GM12878 (cell line): Measurements from ENCODE around the gene FOXP1.

Experiments used
- EP300 ChIP-seq, 2 experiments: fragments of 150-350 bp in 1 of 2; IDR thresholded peaks; 2 replicates each; pipeline ENCODE4 v1.6.1; 2011 to 2012; ENCODE audit warnings: low read depth in 2 of 2, low read length in 2 of 2, borderline replicate concordance in 1 of 2, improper control_type of control experiment in 1 of 2, inconsistent platforms in 1 of 2; ENCODE audit not compliant: control insufficient read depth in 1 of 2
- TCF3 ChIP-seq: IDR thresholded peaks from 2 replicates; pipeline ENCODE4 v1.6.1; 2012; ENCODE audit warnings: low read depth, mild to moderate bottlenecking, low read length, borderline replicate concordance; ENCODE audit not compliant: insufficient read depth
- TF ChIP-seq, protein P1 (sequence below), 3 experiments: IDR thresholded peaks in 2 of 3; conservative IDR thresholded peaks in 1 of 3; 2 replicates each; pipeline ENCODE4 v1.5.1; 2011; ENCODE audit warnings: low read depth in 3 of 3, low read length in 3 of 3, mild to moderate bottlenecking in 3 of 3, control low read depth in 2 of 3, moderate library complexity in 2 of 3, inconsistent platforms in 1 of 3, mixed read lengths in 1 of 3; ENCODE audit not compliant: control insufficient read depth in 2 of 3, insufficient read depth in 1 of 3; ENCODE audit errors: extremely low read depth in 1 of 3

DNA sequence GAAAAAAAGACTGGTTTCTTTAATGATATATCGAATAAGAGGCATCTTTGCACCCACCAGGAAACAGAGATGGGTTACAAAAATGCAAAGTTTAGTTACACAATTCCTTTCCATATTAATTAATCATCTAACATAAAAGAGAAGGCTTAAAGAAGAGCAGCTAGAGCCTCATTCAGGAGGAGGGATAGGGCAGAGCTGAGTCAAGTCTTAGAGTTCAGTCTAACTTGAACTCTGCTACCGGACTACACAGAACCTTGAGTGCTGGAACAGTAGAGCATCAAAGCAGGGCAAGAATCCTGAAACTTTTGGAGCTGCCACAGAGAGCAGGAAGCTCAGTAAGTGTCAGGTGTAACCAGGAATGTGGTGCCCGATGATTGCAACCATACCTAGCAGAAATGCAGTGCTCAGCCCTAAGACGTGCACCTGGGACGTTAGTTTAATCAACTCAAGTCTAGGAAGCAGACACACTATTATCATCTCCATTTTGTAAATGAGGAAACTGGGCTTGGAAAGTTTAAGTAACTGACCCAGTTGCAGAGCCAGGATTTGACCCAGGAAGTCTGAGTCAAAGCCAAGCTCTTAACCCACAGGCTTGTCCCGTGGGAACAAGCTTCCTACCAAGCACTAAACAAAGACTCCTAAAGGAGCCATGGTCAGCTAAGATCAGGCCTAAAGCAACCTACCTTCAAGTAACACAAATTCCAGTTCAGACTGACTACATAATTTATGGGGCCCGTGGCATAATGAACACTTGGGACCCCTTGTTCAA, 187.4 kb downstream of the FOXP1 start:
- TF ChIP-seq, protein P1, sequence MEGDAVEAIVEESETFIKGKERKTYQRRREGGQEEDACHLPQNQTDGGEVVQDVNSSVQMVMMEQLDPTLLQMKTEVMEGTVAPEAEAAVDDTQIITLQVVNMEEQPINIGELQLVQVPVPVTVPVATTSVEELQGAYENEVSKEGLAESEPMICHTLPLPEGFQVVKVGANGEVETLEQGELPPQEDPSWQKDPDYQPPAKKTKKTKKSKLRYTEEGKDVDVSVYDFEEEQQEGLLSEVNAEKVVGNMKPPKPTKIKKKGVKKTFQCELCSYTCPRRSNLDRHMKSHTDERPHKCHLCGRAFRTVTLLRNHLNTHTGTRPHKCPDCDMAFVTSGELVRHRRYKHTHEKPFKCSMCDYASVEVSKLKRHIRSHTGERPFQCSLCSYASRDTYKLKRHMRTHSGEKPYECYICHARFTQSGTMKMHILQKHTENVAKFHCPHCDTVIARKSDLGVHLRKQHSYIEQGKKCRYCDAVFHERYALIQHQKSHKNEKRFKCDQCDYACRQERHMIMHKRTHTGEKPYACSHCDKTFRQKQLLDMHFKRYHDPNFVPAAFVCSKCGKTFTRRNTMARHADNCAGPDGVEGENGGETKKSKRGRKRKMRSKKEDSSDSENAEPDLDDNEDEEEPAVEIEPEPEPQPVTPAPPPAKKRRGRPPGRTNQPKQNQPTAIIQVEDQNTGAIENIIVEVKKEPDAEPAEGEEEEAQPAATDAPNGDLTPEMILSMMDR (IDR thresholded peaks at IDR 0.05 in 2 of 3, conservative IDR thresholded peaks at IDR 0.05 in 1 of 3; ENCODE audit: control insufficient read depth in 2 of 3, extremely low read depth in 1 of 3, insufficient read depth in 1 of 3, low read depth in 3 of 3, low read length in 3 of 3) = no peak
- TF ChIP-seq TCF3 (no peak), EP300 (IDR thresholded peaks at IDR 0.05; ENCODE audit: borderline replicate concordance in 1 of 2, control insufficient read depth in 1 of 2, low read depth in 2 of 2, low read length in 2 of 2) (no peak)
